GM12878 (cell line): ENCODE results near the gene C16orf92. TPM values are rescaled to one million over a fixed set of nuclear protein-coding genes. Genes with fewer than 3 reads are reported as not detected.

Experiments used
- ATAC-seq: fragments of 200-7000 bp; cut with Tn5 transposase; 3 replicates; pipeline ENCODE4 v1.9.1; 2020; ENCODE audit warnings: mild to moderate bottlenecking, moderate library complexity
- BruUV-seq: library from RNA; stranded (reverse); fragments of 400-500 nt; replicated peaks from 2 replicates; lab custom pipeline; 2021; lab: Mats Ljungman, UMichigan
- CTCF ChIA-PET: fragments of 300-600 bp; sonication (Branson Sonifier 250); formaldehyde crosslinking; extraction: SDS; loops from one replicate; lab custom pipeline; 2021; ENCODE audit warnings: inconsistent platforms; lab: Yijun Ruan, JAX
- POLR2A ChIA-PET: fragments of 350-600 bp; formaldehyde crosslinking; extraction: SDS; loops from one replicate; lab custom pipeline; 2021; ENCODE audit warnings: inconsistent platforms; lab: Charles Lee
- RAD21 ChIA-PET: fragments of 300-600 bp; sonication (Branson Sonifier 250); formaldehyde crosslinking; loops from one replicate; lab custom pipeline; 2023; ENCODE audit warnings: antibody characterized with exemption; ENCODE audit not compliant: unreplicated experiment; lab: Charles Lee
- SMC1A ChIA-PET: fragments of 300-600 bp; sonication (Branson Sonifier 250); formaldehyde crosslinking; loops from one replicate; lab custom pipeline; 2023; ENCODE audit not compliant: unreplicated experiment, uncharacterized antibody; lab: Charles Lee
- DNase-seq: peaks from one replicate; pipeline ENCODE4 v3.0.0-alpha.2; 2011; ENCODE audit warnings: low read depth, low spot score
- FAIRE-seq: peaks from 3 replicates; lab custom pipeline; 2011; peaks lifted over from hg19 to GRCh38; lab: Jason Lieb, UNC
- H2AFZ ChIP-seq: 2 replicates; pipeline ENCODE4 v1.6.0; 2011; ENCODE audit warnings: low read depth, low read length, control low read depth; ENCODE audit not compliant: control insufficient read depth
- H3K27ac ChIP-seq: 2 replicates; pipeline ENCODE4 v1.5.1; 2011; ENCODE audit warnings: control low read depth; ENCODE audit not compliant: control insufficient read depth, insufficient read depth
- H3K27me3 ChIP-seq, 2 experiments: replicated peaks in 1 of 2; 2 replicates each; pipeline versions ENCODE4 v1.6.0 to v1.6.1; 2011; ENCODE audit warnings: low read length in 1 of 2; ENCODE audit not compliant: control insufficient read depth in 2 of 2, insufficient read depth in 2 of 2
- H3K36me3 ChIP-seq, 2 experiments: 2 replicates each; pipeline ENCODE4 v1.5.1; 2011; ENCODE audit warnings: low read length in 1 of 2; ENCODE audit not compliant: control insufficient read depth in 2 of 2, insufficient read depth in 2 of 2
- H3K4me1 ChIP-seq: 2 replicates; pipeline ENCODE4 v1.6.1; 2011; ENCODE audit warnings: mild to moderate bottlenecking, low read length, moderate library complexity, mixed read lengths; ENCODE audit not compliant: control insufficient read depth, insufficient read depth
- H3K4me2 ChIP-seq: 2 replicates; pipeline ENCODE4 v1.6.0; 2011; ENCODE audit warnings: control low read depth; ENCODE audit not compliant: control insufficient read depth, insufficient read depth
- H3K4me3 ChIP-seq: fragments of 200-600 bp; sonication (generic); 2 replicates; pipeline ENCODE4 v1.5.1; 2016
- H3K79me2 ChIP-seq: 2 replicates; pipeline ENCODE4 v1.6.0; 2011; ENCODE audit warnings: low read length; ENCODE audit not compliant: control insufficient read depth, insufficient read depth
- H3K9ac ChIP-seq: 2 replicates; pipeline ENCODE4 v1.8.0; 2011; ENCODE audit warnings: low read length, control low read depth, mixed read lengths; ENCODE audit not compliant: control insufficient read depth, insufficient read depth
- H3K9me3 ChIP-seq: replicated peaks from 3 replicates; pipeline ENCODE4 v1.5.1; 2011; ENCODE audit warnings: mild to moderate bottlenecking, low read length; ENCODE audit not compliant: control insufficient read depth, insufficient read depth
- H4K20me1 ChIP-seq: 2 replicates; pipeline ENCODE4 v1.6.0; 2011; ENCODE audit not compliant: control insufficient read depth, insufficient read depth
- BACH1 ChIP-seq: fragments of 450-650 bp; IDR thresholded peaks from 2 replicates; pipeline ENCODE4 v1.6.1; 2017; ENCODE audit warnings: mild to moderate bottlenecking, borderline replicate concordance
- GATAD2B ChIP-seq: fragments of 450-650 bp; conservative IDR thresholded peaks from 2 replicates; pipeline ENCODE4 v1.6.1; 2017; ENCODE audit warnings: low read depth, mild to moderate bottlenecking, moderate library complexity
- RBBP5 ChIP-seq: fragments of 200-600 bp; sonication (generic); conservative IDR thresholded peaks from 2 replicates; pipeline ENCODE4 v1.6.1; 2016
- SMARCA5 ChIP-seq: fragments of 450-650 bp; IDR thresholded peaks from 2 replicates; pipeline ENCODE4 v1.6.1; 2017; ENCODE audit warnings: mild to moderate bottlenecking
- TAF1 ChIP-seq: IDR thresholded peaks from 2 replicates; pipeline ENCODE4 v1.6.1; 2011; ENCODE audit warnings: mild to moderate bottlenecking, low read depth, low read length, borderline replicate concordance
- TCF7 ChIP-seq: IDR thresholded peaks from 2 replicates; pipeline ENCODE4 v1.6.1; 2014; ENCODE audit warnings: antibody characterized with exemption, borderline replicate concordance
- YY1 ChIP-seq: IDR thresholded peaks from 2 replicates; pipeline ENCODE4 v1.6.1; 2011; ENCODE audit warnings: low read depth, mild to moderate bottlenecking, low read length
- ZNF207 ChIP-seq: fragments of 450-650 bp; IDR thresholded peaks from 2 replicates; pipeline ENCODE4 v1.6.1; 2014; ENCODE audit warnings: antibody characterized with exemption, mild to moderate bottlenecking, borderline replicate concordance
- ZNF24 ChIP-seq: fragments of 450-650 bp; IDR thresholded peaks from 2 replicates; pipeline ENCODE4 v1.6.1; 2017; ENCODE audit warnings: antibody characterized with exemption, mild to moderate bottlenecking
- WGBS: methylation state at CpG from one replicate; pipeline ENCODE4 v1.1.6; 2016; ENCODE audit warnings: low lambda C conversion rate; ENCODE audit not compliant: insufficient replicate concordance, insufficient coverage; ENCODE audit errors: missing lambda C conversion rate; 5-methylcytosine and 5-hydroxymethylcytosine counted together
- in situ Hi-C: fragments of 300-500 bp; cut with MboI; formaldehyde crosslinking; loops from 9 replicates; pipeline ENCODE4 v1.14.3; 2018; ENCODE audit warnings: mixed read lengths
- intact Hi-C: fragments of 100-400 bp; cut with micrococcal nuclease; formaldehyde crosslinking; loops from one replicate; pipeline ENCODE4 v1.14.2; 2022; ENCODE audit not compliant: unreplicated experiment
- polyA plus RNA-seq, 11 experiments: library from polyadenylated mRNA; depleted of rRNA in 4 of 11; unstranded in 6 of 11; stranded (reverse) in 5 of 11; fragments of >200 nt; fragmentation: Nextera tagmentation in 4 of 11; fragmentation: Illumina TruSeq in 1 of 11; extraction: Ambion mirVana in 4 of 11; extraction: Trizol in 1 of 11; gene quantifications; 1 replicate in 1 of 11; 2 replicates in 10 of 11; pipeline versions ENCODE4 v1.2.1 to v1.2.3, GENCODE V29; 2011 to 2016; ENCODE audit warnings: inconsistent platforms in 2 of 11, missing spikeins in 2 of 11, low read depth in 1 of 11
- total RNA-seq, 4 experiments: library from RNA; depleted of rRNA in 3 of 4; stranded (reverse); fragments of >200 nt in 3 of 4; fragmentation: Illumina TruSeq in 1 of 4; extraction: Trizol in 1 of 4; gene quantifications; 2 replicates each; pipeline versions ENCODE4 v1.2.1 to v1.2.3, GENCODE V29; 2013 to 2021
- TF ChIP-seq, protein P1 (sequence below): fragments of 450-650 bp; IDR thresholded peaks from 2 replicates; pipeline ENCODE4 v1.6.1; 2017; ENCODE audit warnings: mild to moderate bottlenecking, low read depth, inconsistent platforms; ENCODE audit not compliant: poor library complexity, severe bottlenecking

Gene C16orf92
- total and polyA plus RNA-seq, 10 of the 15 experiments (the other 5 are each of a cell fraction or from before 2014, with no cell fraction given): not detected

GRCh38 chr16:30063278-30063892 lies 40.4 kb downstream of the C16orf92 start:
- DNase-seq (no peak), ATAC-seq (no peak), FAIRE-seq (no peak)
- BruUV-seq: no TSS peak
- TF ChIP-seq TCF7 (no peak), RBBP5 (no peak), YY1 (no peak), ZNF24 (peak; percentile 87), ZNF207 (no peak), BACH1 (no peak), SMARCA5 (0 out of 2 replicates have a peak, but pooled peaks have one; percentile 16), GATAD2B (0 out of 2 replicates have a peak, but pooled peaks have one; percentile 14), TAF1 (no peak)
- TF ChIP-seq, protein P1, sequence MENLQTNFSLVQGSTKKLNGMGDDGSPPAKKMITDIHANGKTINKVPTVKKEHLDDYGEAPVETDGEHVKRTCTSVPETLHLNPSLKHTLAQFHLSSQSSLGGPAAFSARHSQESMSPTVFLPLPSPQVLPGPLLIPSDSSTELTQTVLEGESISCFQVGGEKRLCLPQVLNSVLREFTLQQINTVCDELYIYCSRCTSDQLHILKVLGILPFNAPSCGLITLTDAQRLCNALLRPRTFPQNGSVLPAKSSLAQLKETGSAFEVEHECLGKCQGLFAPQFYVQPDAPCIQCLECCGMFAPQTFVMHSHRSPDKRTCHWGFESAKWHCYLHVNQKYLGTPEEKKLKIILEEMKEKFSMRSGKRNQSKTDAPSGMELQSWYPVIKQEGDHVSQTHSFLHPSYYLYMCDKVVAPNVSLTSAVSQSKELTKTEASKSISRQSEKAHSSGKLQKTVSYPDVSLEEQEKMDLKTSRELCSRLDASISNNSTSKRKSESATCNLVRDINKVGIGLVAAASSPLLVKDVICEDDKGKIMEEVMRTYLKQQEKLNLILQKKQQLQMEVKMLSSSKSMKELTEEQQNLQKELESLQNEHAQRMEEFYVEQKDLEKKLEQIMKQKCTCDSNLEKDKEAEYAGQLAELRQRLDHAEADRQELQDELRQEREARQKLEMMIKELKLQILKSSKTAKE: no peak
- intact Hi-C loops: no loop called here
- ChIA-PET SMC1A (interaction anchor here (0.6 to 1.2 kb wide), 5 partner anchors 13 to 414 kb away, joined by 3 to 9 read pairs (median 3); partner anchors contain the start of gene TBX6), POLR2A (interaction anchor here (0.7 to 4.3 kb wide), 5 partner anchors 10 to 136 kb away, joined by 3 to 16 read pairs (median 4); partner anchors contain the start of gene PPP4C), RAD21 (interaction anchor here (0.8 to 3.7 kb wide), 3 partner anchors 29 to 120 kb away, joined by 3 to 42 read pairs (median 4); partner anchors contain the start of genes CORO1A and TBX6), CTCF (interaction anchor here (0.7 to 8.5 kb wide), 6 partner anchors 9 to 398 kb away, joined by 3 to 77 read pairs (median 4); partner anchors contain the start of gene TBX6)
- H3K79me2 ChIP-seq: peaks cover 48% of the 10 kb centered on the region
- H3K4me2 ChIP-seq: peak overlapping the region; percentile 81
- peaks cover 13% of the 10 kb centered on the region for H4K20me1 ChIP-seq
- peak overlapping the region; percentile 94 for H3K4me3 ChIP-seq
- peaks cover 12 to 14% of the 10 kb centered on the region in 2 experiments for H3K36me3 ChIP-seq
- peak overlapping the region; percentile 93 for H3K9ac ChIP-seq
- H3K4me1 ChIP-seq: peaks cover 20% of the 10 kb centered on the region
- H3K27me3 ChIP-seq: no peaks in the 10 kb centered on the region
- peak overlapping the region; percentile 94 for H3K27ac ChIP-seq
- no peaks in the 10 kb centered on the region for H3K9me3 ChIP-seq
- peak overlapping the region; percentile 35 for H2AFZ ChIP-seq
- WGBS: 47% methylated on average over 12 of the region's 12 CpGs
- in situ Hi-C loops: no loop called here
